ENCODE measurements around the gene ZNF668. TPM values are rescaled to one million over a fixed set of nuclear protein-coding genes. Genes with fewer than 3 reads are reported as not detected.

Gene ZNF668
- total and polyA plus RNA-seq, 2 of the 13 experiments (the other 11 are each of a cell fraction or from before 2014, with no cell fraction given) = 3.8 to 9.8 TPM

GRCh38 chr16:31032736-31033708 is 41.0 kb downstream of the ZNF668 start, which contains the start of gene STX4 (continued):
- TF ChIP-seq ZUFSP (CRISPR knock-in tag; IDR thresholded peaks at IDR 0.05; ENCODE audit: borderline replicate concordance) (no peak), POGZ (CRISPR knock-in tag; IDR thresholded peaks at IDR 0.05) (0 out of 2 replicates have a peak, but pooled peaks have one; percentile 40), ZNF792 (CRISPR knock-in tag; IDR thresholded peaks at IDR 0.05) (no peak; the same call in 1 of the 2 replicates), ZC3H4 (CRISPR knock-in tag; IDR thresholded peaks at IDR 0.05; ENCODE audit: borderline replicate concordance) (no peak), DNMT1 (CRISPR knock-in tag; IDR thresholded peaks at IDR 0.05) (peak; percentile 95; the same call in 1 of the 2 replicates), ZMYM4 (CRISPR knock-in tag; IDR thresholded peaks at IDR 0.05) (peak; percentile 89), PHF21A (CRISPR knock-in tag; IDR thresholded peaks at IDR 0.05) (no peak), TEAD3 (CRISPR knock-in tag; optimal IDR thresholded peaks at IDR 0.05; ENCODE audit: borderline replicate concordance) (peak; percentile 82), ZNF510 (CRISPR knock-in tag; IDR thresholded peaks at IDR 0.05; ENCODE audit: low read depth) (no peak), FOXM1 (CRISPR knock-in tag; IDR thresholded peaks at IDR 0.05) (no peak), PBX2 (CRISPR knock-in tag; IDR thresholded peaks at IDR 0.05) (no peak), CHD4 (IDR thresholded peaks at IDR 0.05; ENCODE audit: borderline replicate concordance, low read length) (no peak; the same call in 1 of the 2 replicates), ZNF567 (CRISPR knock-in tag; IDR thresholded peaks at IDR 0.05; ENCODE audit: borderline replicate concordance) (peak; percentile 89; the same call in 1 of the 2 replicates), THAP11 (CRISPR knock-in tag; IDR thresholded peaks at IDR 0.05) (peak; percentile 96), THAP8 (CRISPR knock-in tag; IDR thresholded peaks at IDR 0.05; ENCODE audit: borderline replicate concordance) (peak; percentile 25; the same call in 1 of the 2 replicates), ZSCAN31 (CRISPR knock-in tag; IDR thresholded peaks at IDR 0.05; ENCODE audit: low read depth) (peak; percentile 60; the same call in 1 of the 2 replicates), ZNF609 (CRISPR knock-in tag; IDR thresholded peaks at IDR 0.05; ENCODE audit: borderline replicate concordance) (no peak), MYC (CRISPR knock-in tag; IDR thresholded peaks at IDR 0.05; ENCODE audit: borderline replicate concordance) (peak; percentile 87; the same call in 1 of the 2 replicates), ZBTB1 (CRISPR knock-in tag; IDR thresholded peaks at IDR 0.05; ENCODE audit: borderline replicate concordance) (peak; percentile 13; the same call in 1 of the 2 replicates), KAT7 (CRISPR knock-in tag; IDR thresholded peaks at IDR 0.05; ENCODE audit: borderline replicate concordance) (no peak), ZNF83 (CRISPR knock-in tag; IDR thresholded peaks at IDR 0.05; ENCODE audit: borderline replicate concordance) (no peak)

Data from HepG2 (cell line).